HEK293 (cell line): ENCODE results near the gene NDUFS7.

Source experiments
- CTCF ChIA-PET: fragments of 350-600 bp; formaldehyde crosslinking; extraction: SDS; loops from one replicate; lab custom pipeline; 2021; ENCODE audit warnings: antibody characterized with exemption; lab: Yijun Ruan, JAX
- POLR2A ChIA-PET: fragments of 300-600 bp; formaldehyde crosslinking; extraction: SDS; loops from one replicate; lab custom pipeline; 2020; ENCODE audit warnings: antibody characterized with exemption, inconsistent platforms; lab: Yijun Ruan, JAX
- H3K27ac ChIP-seq: fragments of 200-500 bp; sonication (Bioruptor generic); 2 replicates; pipeline ENCODE4 v1.5.1; 2014; ENCODE audit warnings: low read depth, low read length, control low read depth, inconsistent platforms; ENCODE audit errors: extremely low read depth
- H3K36me3 ChIP-seq, 2 experiments: fragments of 200-500 bp in 1 of 2; sonication (Bioruptor generic) in 1 of 2; 1 replicate in 1 of 2; 2 replicates in 1 of 2; pipeline ENCODE4 v1.5.1; 2014 to 2017; ENCODE audit warnings: inconsistent platforms in 2 of 2, low read length in 2 of 2; ENCODE audit not compliant: control insufficient read depth in 2 of 2, insufficient read depth in 1 of 2
- H3K4me1 ChIP-seq: fragments of 200-500 bp; sonication (Bioruptor generic); 2 replicates; pipeline ENCODE4 v1.5.1; 2014; ENCODE audit warnings: mild to moderate bottlenecking, low read length, inconsistent platforms; ENCODE audit not compliant: control insufficient read depth, insufficient read depth
- H3K4me3 ChIP-seq: 2 replicates; pipeline ENCODE4 v1.5.1; 2011; ENCODE audit warnings: low read depth, mild to moderate bottlenecking, control low read depth, low read length, moderate library complexity
- H3K9me3 ChIP-seq: fragments of 200-500 bp; sonication (Bioruptor generic); 2 replicates; pipeline ENCODE4 v1.5.1; 2014; ENCODE audit warnings: low read depth, low read length, inconsistent platforms; ENCODE audit not compliant: control insufficient read depth, insufficient read depth
- HOXA7 ChIP-seq: sonication (generic); formaldehyde crosslinking; IDR thresholded peaks from 2 replicates; pipeline ENCODE4 v1.8.1; 2022; ENCODE audit warnings: missing genetic modification reagents, borderline replicate concordance
- KLF16 ChIP-seq: fragments of 450-650 bp; formaldehyde crosslinking; IDR thresholded peaks from 2 replicates; pipeline ENCODE4 v1.5.1; 2017; ENCODE audit warnings: missing biosample characterization, missing genetic modification characterization
- OSR2 ChIP-seq: fragments of 450-650 bp; formaldehyde crosslinking; IDR thresholded peaks from 2 replicates; pipeline ENCODE4 v1.5.1; 2016; ENCODE audit warnings: missing biosample characterization, missing genetic modification characterization
- SETDB1 ChIP-seq: IDR thresholded peaks from one replicate; pipeline ENCODE4 v1.6.1; 2017; ENCODE audit warnings: mild to moderate bottlenecking, low read length, moderate library complexity, mixed read lengths; ENCODE audit not compliant: insufficient read length
- SP2 ChIP-seq: fragments of 450-650 bp; formaldehyde crosslinking; IDR thresholded peaks from 2 replicates; pipeline ENCODE4 v1.5.1; 2016; ENCODE audit warnings: missing biosample characterization, missing genetic modification characterization
- SP7 ChIP-seq: fragments of 450-650 bp; formaldehyde crosslinking; IDR thresholded peaks from 2 replicates; pipeline ENCODE4 v1.5.1; 2016; ENCODE audit warnings: missing biosample characterization, missing genetic modification characterization
- YY2 ChIP-seq: fragments of 450-650 bp; formaldehyde crosslinking; IDR thresholded peaks from 2 replicates; pipeline ENCODE4 v1.5.1; 2016; ENCODE audit warnings: missing biosample characterization, missing genetic modification characterization
- ZBTB21 ChIP-seq: fragments of 450-650 bp; formaldehyde crosslinking; IDR thresholded peaks from 2 replicates; pipeline ENCODE4 v1.5.1; 2017; ENCODE audit warnings: missing biosample characterization, missing genetic modification characterization
- ZNF112 ChIP-seq: fragments of 450-650 bp; formaldehyde crosslinking; IDR thresholded peaks from 2 replicates; pipeline ENCODE4 v1.5.0; 2017; ENCODE audit warnings: missing biosample characterization, missing genetic modification characterization
- ZNF132 ChIP-seq: fragments of 450-650 bp; formaldehyde crosslinking; IDR thresholded peaks from 2 replicates; pipeline ENCODE4 v1.5.1; 2017; ENCODE audit warnings: missing biosample characterization, missing genetic modification characterization, borderline replicate concordance
- ZNF155 ChIP-seq: fragments of 450-650 bp; formaldehyde crosslinking; IDR thresholded peaks from 2 replicates; pipeline ENCODE4 v1.5.1; 2016; ENCODE audit warnings: missing biosample characterization, missing genetic modification characterization
- ZNF19 ChIP-seq: fragments of 450-650 bp; formaldehyde crosslinking; IDR thresholded peaks from 2 replicates; pipeline ENCODE4; 2016; ENCODE audit warnings: missing biosample characterization, missing genetic modification characterization, low read depth
- ZNF302 ChIP-seq: fragments of 450-650 bp; formaldehyde crosslinking; IDR thresholded peaks from 2 replicates; pipeline ENCODE4 v1.5.1; 2016; ENCODE audit warnings: missing biosample characterization, missing genetic modification characterization, low read depth
- ZNF324 ChIP-seq: fragments of 450-650 bp; formaldehyde crosslinking; IDR thresholded peaks from 2 replicates; pipeline ENCODE4 v1.5.1; 2016; ENCODE audit warnings: missing biosample characterization, missing genetic modification characterization
- ZNF341 ChIP-seq: fragments of 450-650 bp; formaldehyde crosslinking; IDR thresholded peaks from 2 replicates; pipeline ENCODE4; 2016; ENCODE audit warnings: low read depth, missing biosample characterization, missing genetic modification characterization
- ZNF350 ChIP-seq: fragments of 450-650 bp; formaldehyde crosslinking; IDR thresholded peaks from 2 replicates; pipeline ENCODE4 v1.5.0; 2017; ENCODE audit warnings: missing biosample characterization, mild to moderate bottlenecking, missing genetic modification characterization
- ZNF354C ChIP-seq: fragments of 450-650 bp; formaldehyde crosslinking; IDR thresholded peaks from 2 replicates; pipeline ENCODE4 v1.5.1; 2016; ENCODE audit warnings: missing biosample characterization, missing genetic modification characterization, low read depth, borderline replicate concordance
- ZNF404 ChIP-seq: fragments of 450-650 bp; formaldehyde crosslinking; IDR thresholded peaks from 2 replicates; pipeline ENCODE4 v1.5.1; 2017; ENCODE audit warnings: missing biosample characterization, missing genetic modification characterization
- ZNF548 ChIP-seq: fragments of 450-650 bp; formaldehyde crosslinking; IDR thresholded peaks from 2 replicates; pipeline ENCODE4 v1.5.1; 2016; ENCODE audit warnings: missing biosample characterization, missing genetic modification characterization
- ZNF596 ChIP-seq: fragments of 450-650 bp; IDR thresholded peaks from 2 replicates; pipeline ENCODE4 v1.5.0; 2018; ENCODE audit warnings: missing biosample characterization, mild to moderate bottlenecking, missing genetic modification characterization, moderate library complexity
- ZNF776 ChIP-seq: fragments of 450-650 bp; formaldehyde crosslinking; IDR thresholded peaks from 2 replicates; pipeline ENCODE4 v1.5.0; 2017; ENCODE audit warnings: missing biosample characterization, missing genetic modification characterization, borderline replicate concordance
- TF ChIP-seq, protein P1 (sequence below): fragments of 450-650 bp; formaldehyde crosslinking; IDR thresholded peaks from 2 replicates; pipeline ENCODE4 v1.5.1; 2016; ENCODE audit warnings: missing biosample characterization, missing genetic modification characterization, borderline replicate concordance
- TF ChIP-seq, protein P2 (sequence below): fragments of 450-650 bp; formaldehyde crosslinking; IDR thresholded peaks from 2 replicates; pipeline ENCODE4 v1.5.1; 2016; ENCODE audit warnings: missing biosample characterization, missing genetic modification characterization, low read depth

NDUFS7 gene

DNA sequence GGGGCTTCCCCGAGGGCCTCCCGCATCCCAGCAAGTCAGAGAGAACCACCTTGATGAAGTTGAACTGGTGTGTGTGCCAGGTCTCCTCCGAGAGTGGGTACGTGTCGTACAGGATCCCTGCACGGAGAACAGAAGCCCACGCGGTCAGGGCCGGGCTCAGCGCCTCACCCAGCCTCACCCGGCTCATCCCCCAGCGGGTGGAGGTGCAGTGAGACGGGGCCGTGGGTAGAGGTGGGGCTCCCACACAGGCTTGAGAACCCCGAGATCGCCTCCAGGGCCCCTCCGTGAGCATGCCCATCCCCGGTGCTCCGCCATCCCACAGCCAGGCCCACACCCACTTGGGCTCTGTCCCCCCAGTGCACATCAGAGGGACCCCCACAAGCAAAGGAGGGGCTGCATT lies 15.4 kb downstream of the NDUFS7 start (continued):
- TF ChIP-seq, protein P1, sequence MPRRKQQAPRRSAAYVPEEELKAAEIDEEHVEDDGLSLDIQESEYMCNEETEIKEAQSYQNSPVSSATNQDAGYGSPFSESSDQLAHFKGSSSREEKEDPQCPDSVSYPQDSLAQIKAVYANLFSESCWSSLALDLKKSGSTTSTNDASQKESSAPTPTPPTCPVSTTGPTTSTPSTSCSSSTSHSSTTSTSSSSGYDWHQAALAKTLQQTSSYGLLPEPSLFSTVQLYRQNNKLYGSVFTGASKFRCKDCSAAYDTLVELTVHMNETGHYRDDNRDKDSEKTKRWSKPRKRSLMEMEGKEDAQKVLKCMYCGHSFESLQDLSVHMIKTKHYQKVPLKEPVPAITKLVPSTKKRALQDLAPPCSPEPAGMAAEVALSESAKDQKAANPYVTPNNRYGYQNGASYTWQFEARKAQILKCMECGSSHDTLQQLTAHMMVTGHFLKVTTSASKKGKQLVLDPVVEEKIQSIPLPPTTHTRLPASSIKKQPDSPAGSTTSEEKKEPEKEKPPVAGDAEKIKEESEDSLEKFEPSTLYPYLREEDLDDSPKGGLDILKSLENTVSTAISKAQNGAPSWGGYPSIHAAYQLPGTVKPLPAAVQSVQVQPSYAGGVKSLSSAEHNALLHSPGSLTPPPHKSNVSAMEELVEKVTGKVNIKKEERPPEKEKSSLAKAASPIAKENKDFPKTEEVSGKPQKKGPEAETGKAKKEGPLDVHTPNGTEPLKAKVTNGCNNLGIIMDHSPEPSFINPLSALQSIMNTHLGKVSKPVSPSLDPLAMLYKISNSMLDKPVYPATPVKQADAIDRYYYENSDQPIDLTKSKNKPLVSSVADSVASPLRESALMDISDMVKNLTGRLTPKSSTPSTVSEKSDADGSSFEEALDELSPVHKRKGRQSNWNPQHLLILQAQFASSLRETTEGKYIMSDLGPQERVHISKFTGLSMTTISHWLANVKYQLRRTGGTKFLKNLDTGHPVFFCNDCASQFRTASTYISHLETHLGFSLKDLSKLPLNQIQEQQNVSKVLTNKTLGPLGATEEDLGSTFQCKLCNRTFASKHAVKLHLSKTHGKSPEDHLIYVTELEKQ = no peak

DNA sequence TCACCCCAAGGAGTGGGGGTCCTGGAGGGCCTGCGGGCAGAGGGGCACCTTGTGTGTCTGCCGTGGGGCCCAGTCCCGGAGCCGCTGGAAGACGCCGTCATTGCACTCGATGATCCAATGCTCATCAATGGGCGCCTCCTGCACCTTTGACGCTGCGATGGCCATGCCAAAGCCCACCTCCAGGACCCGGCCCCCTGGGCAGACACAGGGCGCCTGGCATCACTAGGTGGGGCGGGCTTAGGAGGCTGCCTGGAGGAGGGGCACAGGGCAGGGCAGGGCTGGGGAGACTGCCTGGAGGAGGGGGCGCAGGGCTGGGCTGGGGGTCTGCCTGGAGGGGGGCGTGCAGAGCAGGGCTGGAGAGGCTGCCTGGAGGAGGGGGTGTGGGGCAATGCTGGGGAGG lies 16.0 kb downstream of the NDUFS7 start:
- no peak overlapping the region for H3K27ac ChIP-seq
- CTCF ChIA-PET = no interaction called here
- H3K4me3 ChIP-seq = no peak overlapping the region
- no peaks in the 10 kb centered on the region for H3K9me3 ChIP-seq
- no peak for TF ChIP-seq ZBTB21 (tag by site-specific recombination)
- TF ChIP-seq SP2 (tag by site-specific recombination) = peak; percentile 35; the same call in 1 of the 2 replicates
- H3K36me3 ChIP-seq = peaks cover 0 to 21% of the 10 kb centered on the region in 2 experiments; a peak in 1 of 3 replicates
- H3K4me1 ChIP-seq = no peaks in the 10 kb centered on the region
- POLR2A ChIA-PET = no interaction called here

DNA sequence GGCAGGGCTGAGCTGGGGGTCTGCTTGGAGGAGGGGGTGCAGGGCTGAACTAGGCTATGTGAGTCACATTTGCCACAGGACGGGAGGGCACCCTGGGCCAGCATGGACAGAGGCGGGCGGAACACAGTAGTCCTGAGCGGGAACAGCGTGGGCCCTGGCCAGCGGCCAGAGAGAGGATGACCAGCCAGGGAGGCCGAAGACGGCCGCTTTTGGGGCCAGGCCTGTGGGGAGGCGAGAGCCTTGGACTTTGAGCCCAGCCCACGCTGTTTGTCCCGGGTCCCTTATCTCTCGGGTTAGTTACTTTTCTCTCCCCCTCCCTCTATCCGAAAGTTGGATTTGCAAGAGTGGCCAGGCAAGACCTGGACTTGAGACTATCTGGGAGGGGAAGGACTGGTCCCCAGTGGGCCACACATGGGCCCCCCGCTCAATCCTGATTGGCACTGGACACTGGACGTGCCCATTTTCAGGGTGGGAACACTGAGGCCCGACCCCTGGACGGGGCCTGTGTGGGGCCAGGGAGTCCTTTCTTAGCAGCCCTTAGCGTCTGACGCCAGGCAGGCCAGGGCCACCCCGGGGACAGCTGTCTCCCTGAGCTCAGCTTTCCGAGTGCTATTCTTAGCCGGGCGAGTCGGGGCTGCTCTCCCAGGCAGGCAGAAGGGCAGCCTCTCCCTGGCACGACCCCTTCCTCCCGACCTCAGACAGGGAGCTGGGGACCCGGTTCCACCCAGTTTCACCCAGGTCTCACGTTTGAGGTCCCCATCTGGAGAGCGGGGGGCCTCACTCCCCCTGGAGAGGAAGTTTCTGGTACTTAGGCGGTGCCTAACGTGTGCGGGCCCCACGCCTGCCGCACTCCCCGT lies 16.8 kb downstream of the NDUFS7 start:
- Histone ChIP-seq H3K4me3 (peak overlapping the region; percentile 61), H3K36me3 (peaks cover 0 to 21% of the 10 kb centered on the region in 2 experiments; a peak in 1 of 3 replicates), H3K9me3 (no peaks in the 10 kb centered on the region), H3K27ac (peak overlapping the region; percentile 42; the same call in 1 of the 2 replicates), H3K4me1 (no peaks in the 10 kb centered on the region)
- ChIA-PET POLR2A (interaction anchor here (0.6 kb wide), 1 partner anchor 79 kb away, joined by 3 read pairs; no protein-coding TSS in a partner anchor), CTCF (no interaction called here)
- TF ChIP-seq SETDB1 (no peak), SP7 (0 out of 2 replicates have a peak, but pooled peaks have one; percentile 29), KLF16 (tag by site-specific recombination) (no peak; the same call in 1 of the 2 replicates), HOXA7 (CRISPR knock-in tag) (no peak), ZNF596 (tag by site-specific recombination) (no peak), ZNF404 (no peak), ZNF155 (tag by site-specific recombination) (no peak), ZNF112 (tag by site-specific recombination) (no peak), ZNF350 (no peak), ZNF354C (no peak), ZNF324 (peak; percentile 72; the same call in 1 of the 2 replicates), ZNF776 (tag by site-specific recombination) (no peak), YY2 (tag by site-specific recombination) (no peak), SP2 (tag by site-specific recombination) (peak; percentile 31; the same call in 1 of the 2 replicates), ZNF19 (tag by site-specific recombination) (no peak), ZNF341 (tag by site-specific recombination) (peak; percentile 46; the same call in 1 of the 2 replicates), ZNF548 (no peak), OSR2 (no peak), ZNF132 (tag by site-specific recombination) (no peak), ZNF302 (tag by site-specific recombination) (no peak)
- TF ChIP-seq, protein P2, sequence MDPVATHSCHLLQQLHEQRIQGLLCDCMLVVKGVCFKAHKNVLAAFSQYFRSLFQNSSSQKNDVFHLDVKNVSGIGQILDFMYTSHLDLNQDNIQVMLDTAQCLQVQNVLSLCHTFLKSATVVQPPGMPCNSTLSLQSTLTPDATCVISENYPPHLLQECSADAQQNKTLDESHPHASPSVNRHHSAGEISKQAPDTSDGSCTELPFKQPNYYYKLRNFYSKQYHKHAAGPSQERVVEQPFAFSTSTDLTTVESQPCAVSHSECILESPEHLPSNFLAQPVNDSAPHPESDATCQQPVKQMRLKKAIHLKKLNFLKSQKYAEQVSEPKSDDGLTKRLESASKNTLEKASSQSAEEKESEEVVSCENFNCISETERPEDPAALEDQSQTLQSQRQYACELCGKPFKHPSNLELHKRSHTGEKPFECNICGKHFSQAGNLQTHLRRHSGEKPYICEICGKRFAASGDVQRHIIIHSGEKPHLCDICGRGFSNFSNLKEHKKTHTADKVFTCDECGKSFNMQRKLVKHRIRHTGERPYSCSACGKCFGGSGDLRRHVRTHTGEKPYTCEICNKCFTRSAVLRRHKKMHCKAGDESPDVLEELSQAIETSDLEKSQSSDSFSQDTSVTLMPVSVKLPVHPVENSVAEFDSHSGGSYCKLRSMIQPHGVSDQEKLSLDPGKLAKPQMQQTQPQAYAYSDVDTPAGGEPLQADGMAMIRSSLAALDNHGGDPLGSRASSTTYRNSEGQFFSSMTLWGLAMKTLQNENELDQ = no peak
